Loucy (cell line): Measurements from ENCODE around the gene ADGRD1.

Source experiments
- H2AFZ ChIP-seq: fragments of 200-600 bp; sonication (generic); 2 replicates; pipeline ENCODE4 v1.6.0; 2016; ENCODE audit warnings: antibody characterized with exemption, mild to moderate bottlenecking, low read length, moderate library complexity
- H3F3A ChIP-seq: fragments of 200-600 bp; 2 replicates; pipeline ENCODE4 v1.6.0; 2016; ENCODE audit warnings: antibody characterized with exemption, low read depth, mild to moderate bottlenecking
- H3K27me3 ChIP-seq: fragments of 200-600 bp; sonication (generic); 2 replicates; pipeline ENCODE4 v1.6.1; 2014; ENCODE audit warnings: low read length, mild to moderate bottlenecking; ENCODE audit not compliant: insufficient read depth, poor library complexity, severe bottlenecking
- H3K36me3 ChIP-seq: fragments of 200-600 bp; sonication (generic); 2 replicates; pipeline ENCODE4 v1.6.1; 2016; ENCODE audit warnings: low read length; ENCODE audit not compliant: insufficient read depth
- H3K4me1 ChIP-seq: fragments of 200-600 bp; sonication (generic); 2 replicates; pipeline ENCODE4 v1.5.1; 2014; ENCODE audit warnings: low read length, mild to moderate bottlenecking; ENCODE audit not compliant: insufficient read depth, poor library complexity, severe bottlenecking
- H3K4me2 ChIP-seq: fragments of 200-600 bp; sonication (generic); 2 replicates; pipeline ENCODE4 v1.6.0; 2014; ENCODE audit warnings: antibody characterized with exemption, low read length, low read depth, mild to moderate bottlenecking; ENCODE audit not compliant: poor library complexity, severe bottlenecking
- H3K4me3 ChIP-seq: fragments of 200-600 bp; sonication (generic); 2 replicates; pipeline ENCODE4 v1.5.1; 2014; ENCODE audit warnings: low read length, mild to moderate bottlenecking, mixed read lengths; ENCODE audit not compliant: poor library complexity, severe bottlenecking
- H3K79me2 ChIP-seq: fragments of 200-600 bp; sonication (generic); 2 replicates; pipeline ENCODE4 v1.6.1; 2014; ENCODE audit warnings: low read length; ENCODE audit not compliant: insufficient read depth
- H3K9ac ChIP-seq: fragments of 200-600 bp; sonication (generic); 2 replicates; pipeline ENCODE4 v1.6.0; 2014; ENCODE audit warnings: mild to moderate bottlenecking, low read depth, low read length, moderate library complexity; ENCODE audit not compliant: poor library complexity, severe bottlenecking
- H3K9me2 ChIP-seq: fragments of 200-600 bp; sonication (generic); replicated peaks from 2 replicates; pipeline ENCODE4 v1.6.1; 2016; ENCODE audit warnings: low read depth, low read length, mixed read lengths
- H3K9me3 ChIP-seq: fragments of 200-600 bp; sonication (generic); 2 replicates; pipeline ENCODE4 v1.6.1; 2014; ENCODE audit warnings: mild to moderate bottlenecking, antibody characterized with exemption, low read length, low read depth; ENCODE audit not compliant: insufficient read depth
- H4K20me1 ChIP-seq: fragments of 200-600 bp; sonication (generic); 2 replicates; pipeline ENCODE4 v1.6.0; 2014; ENCODE audit warnings: antibody characterized with exemption, low read length, mild to moderate bottlenecking; ENCODE audit not compliant: insufficient read depth, poor library complexity, severe bottlenecking
- EZH2phosphoT487 ChIP-seq: fragments of 200-600 bp; IDR thresholded peaks from 2 replicates; pipeline ENCODE4 v1.6.1; 2018; ENCODE audit warnings: antibody characterized with exemption, mild to moderate bottlenecking, moderate library complexity, borderline replicate concordance
- TF ChIP-seq, protein P1 (sequence below): fragments of 200-600 bp; sonication (generic); conservative IDR thresholded peaks from 2 replicates; pipeline ENCODE4 v1.5.1; 2014; ENCODE audit warnings: mild to moderate bottlenecking, antibody characterized with exemption, low read length

ADGRD1 gene

DNA sequence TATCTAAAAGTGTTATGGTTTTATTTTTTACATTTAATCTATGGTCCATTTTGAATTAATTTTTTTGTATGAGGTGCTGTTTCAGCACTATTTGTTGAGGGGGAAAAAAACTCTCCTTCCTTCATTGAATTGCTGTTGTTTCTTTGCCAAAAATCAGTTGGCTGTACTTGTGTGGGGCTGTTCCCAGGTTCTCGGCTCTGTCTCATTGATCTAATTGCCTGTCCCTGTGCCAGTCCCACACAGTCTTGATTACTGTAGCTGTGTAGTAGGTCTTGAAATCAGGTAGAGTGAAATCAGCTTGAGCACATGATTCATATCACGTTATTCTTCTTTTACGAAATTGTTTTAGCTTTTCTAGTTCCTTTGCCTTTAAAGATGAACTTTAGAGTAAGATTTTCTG lies 109.7 kb downstream of the ADGRD1 start:
- Histone ChIP-seq H3F3A (no peaks in the 10 kb centered on the region), H3K4me3 (no peak overlapping the region), H3K36me3 (no peaks in the 10 kb centered on the region), H4K20me1 (no peaks in the 10 kb centered on the region), H3K4me2 (no peak overlapping the region), H3K27me3 (no peaks in the 10 kb centered on the region), H3K9me2 (no peaks in the 10 kb centered on the region), H3K4me1 (no peaks in the 10 kb centered on the region), H3K9ac (no peak overlapping the region), H3K79me2 (no peaks in the 10 kb centered on the region), H2AFZ (no peak overlapping the region), H3K9me3 (no peaks in the 10 kb centered on the region)
- no peak for TF ChIP-seq EZH2phosphoT487
- TF ChIP-seq, protein P1, sequence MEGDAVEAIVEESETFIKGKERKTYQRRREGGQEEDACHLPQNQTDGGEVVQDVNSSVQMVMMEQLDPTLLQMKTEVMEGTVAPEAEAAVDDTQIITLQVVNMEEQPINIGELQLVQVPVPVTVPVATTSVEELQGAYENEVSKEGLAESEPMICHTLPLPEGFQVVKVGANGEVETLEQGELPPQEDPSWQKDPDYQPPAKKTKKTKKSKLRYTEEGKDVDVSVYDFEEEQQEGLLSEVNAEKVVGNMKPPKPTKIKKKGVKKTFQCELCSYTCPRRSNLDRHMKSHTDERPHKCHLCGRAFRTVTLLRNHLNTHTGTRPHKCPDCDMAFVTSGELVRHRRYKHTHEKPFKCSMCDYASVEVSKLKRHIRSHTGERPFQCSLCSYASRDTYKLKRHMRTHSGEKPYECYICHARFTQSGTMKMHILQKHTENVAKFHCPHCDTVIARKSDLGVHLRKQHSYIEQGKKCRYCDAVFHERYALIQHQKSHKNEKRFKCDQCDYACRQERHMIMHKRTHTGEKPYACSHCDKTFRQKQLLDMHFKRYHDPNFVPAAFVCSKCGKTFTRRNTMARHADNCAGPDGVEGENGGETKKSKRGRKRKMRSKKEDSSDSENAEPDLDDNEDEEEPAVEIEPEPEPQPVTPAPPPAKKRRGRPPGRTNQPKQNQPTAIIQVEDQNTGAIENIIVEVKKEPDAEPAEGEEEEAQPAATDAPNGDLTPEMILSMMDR: no peak

DNA sequence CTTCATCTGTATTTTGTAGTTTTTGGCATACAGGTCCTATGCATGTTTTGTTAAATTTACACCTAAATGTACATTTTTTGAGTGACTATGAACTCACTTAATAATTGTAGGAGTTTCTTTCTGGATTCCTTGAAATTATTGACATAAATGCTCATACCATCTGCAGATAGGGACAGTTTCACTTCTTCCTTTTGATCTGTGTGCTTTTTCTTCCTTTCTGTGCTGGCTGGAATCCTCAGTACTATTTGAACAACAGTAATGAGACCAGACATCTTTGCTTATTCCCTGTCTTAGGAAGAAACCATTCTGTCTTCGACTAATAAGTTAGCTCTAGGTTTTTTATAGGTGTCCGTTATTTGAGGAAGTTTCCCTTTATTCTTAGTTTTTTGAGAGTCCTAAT lies 110.3 kb downstream of the ADGRD1 start:
- Histone ChIP-seq H3K9ac (no peak overlapping the region), H3K79me2 (no peaks in the 10 kb centered on the region), H3K4me3 (no peak overlapping the region), H3F3A (no peaks in the 10 kb centered on the region), H3K4me1 (no peaks in the 10 kb centered on the region), H3K36me3 (no peaks in the 10 kb centered on the region), H2AFZ (no peak overlapping the region), H4K20me1 (no peaks in the 10 kb centered on the region), H3K27me3 (no peaks in the 10 kb centered on the region), H3K4me2 (no peak overlapping the region), H3K9me2 (no peaks in the 10 kb centered on the region), H3K9me3 (no peaks in the 10 kb centered on the region)
- no peak for TF ChIP-seq EZH2phosphoT487
- TF ChIP-seq, protein P1: no peak

DNA sequence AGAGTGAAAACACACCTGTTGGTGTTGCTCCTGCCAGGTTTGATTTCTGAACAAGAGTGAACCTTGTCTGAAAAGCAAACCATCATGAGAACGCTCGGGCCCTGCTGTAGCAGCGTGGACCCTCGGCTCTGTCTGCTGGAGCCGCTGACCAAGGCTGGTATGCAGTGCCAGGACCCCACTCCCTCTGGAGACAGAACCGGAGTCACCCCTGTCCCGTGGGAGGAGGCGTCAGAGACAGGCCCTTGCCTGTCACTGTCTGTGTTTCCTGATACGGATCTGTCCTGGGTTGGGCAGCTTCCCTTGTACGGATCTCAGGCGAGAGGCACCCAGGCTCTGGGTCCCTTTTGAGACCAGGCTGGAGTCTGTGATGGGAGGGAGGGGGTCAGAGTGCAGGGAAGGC lies 111.6 kb downstream of the ADGRD1 start:
- Histone ChIP-seq H3K4me3 (no peak overlapping the region), H3K4me1 (no peaks in the 10 kb centered on the region), H3K4me2 (no peak overlapping the region), H3F3A (no peaks in the 10 kb centered on the region), H3K36me3 (no peaks in the 10 kb centered on the region), H3K9me2 (no peaks in the 10 kb centered on the region), H3K79me2 (no peaks in the 10 kb centered on the region), H3K27me3 (no peaks in the 10 kb centered on the region), H4K20me1 (no peaks in the 10 kb centered on the region), H2AFZ (no peak overlapping the region), H3K9me3 (no peaks in the 10 kb centered on the region), H3K9ac (no peak overlapping the region)
- no peak for TF ChIP-seq EZH2phosphoT487

DNA sequence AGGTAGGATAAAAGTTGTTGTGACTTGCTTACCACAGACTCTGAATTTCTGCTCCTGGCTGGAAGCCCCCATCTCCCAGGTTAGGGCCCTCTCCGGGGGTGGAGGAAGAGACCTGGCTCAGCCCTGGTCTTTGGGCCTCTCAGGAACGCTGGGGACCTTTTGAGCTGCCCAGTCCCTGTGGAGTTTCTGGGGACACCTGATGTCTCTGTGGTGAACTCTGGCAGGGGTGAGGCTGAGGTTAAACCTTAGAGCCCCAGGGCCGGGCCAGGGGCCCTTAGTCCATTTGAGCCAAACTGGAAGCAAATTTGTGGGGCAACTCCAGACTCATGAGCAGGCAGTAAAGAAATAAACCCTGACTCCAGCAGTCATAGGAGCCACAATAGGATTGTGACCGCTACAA lies 112.1 kb downstream of the ADGRD1 start:
- Histone ChIP-seq H2AFZ (no peak overlapping the region), H4K20me1 (no peaks in the 10 kb centered on the region), H3K9me2 (no peaks in the 10 kb centered on the region), H3K9me3 (no peaks in the 10 kb centered on the region), H3K36me3 (no peaks in the 10 kb centered on the region), H3K9ac (no peak overlapping the region), H3K79me2 (no peaks in the 10 kb centered on the region), H3K27me3 (no peaks in the 10 kb centered on the region), H3K4me3 (no peak overlapping the region), H3K4me2 (no peak overlapping the region), H3K4me1 (no peaks in the 10 kb centered on the region), H3F3A (no peaks in the 10 kb centered on the region)
- no peak for TF ChIP-seq EZH2phosphoT487
- TF ChIP-seq, protein P1: no peak
